Caco-2 (cell line): ENCODE results near the gene FRMD4A. TPM values are rescaled to one million over a fixed set of nuclear protein-coding genes. Genes with fewer than 3 reads are reported as not detected.

Source experiments
- BruUV-seq: library from RNA; stranded (reverse); fragments of 400-500 nt; replicated peaks from 2 replicates; lab custom pipeline; 2021; lab: Mats Ljungman, UMichigan
- CTCF ChIA-PET: fragments of 300-600 bp; sonication (Branson Sonifier 250); formaldehyde crosslinking; loops from one replicate; lab custom pipeline; 2022; ENCODE audit warnings: antibody characterized with exemption; lab: Charles Lee
- POLR2A ChIA-PET: fragments of 300-600 bp; sonication (Branson Sonifier 250); formaldehyde crosslinking; loops from one replicate; lab custom pipeline; 2022; ENCODE audit warnings: antibody characterized with exemption; lab: Charles Lee
- DNase-seq, 2 experiments: peaks; one replicate each; pipeline versions ENCODE4 v3.0.0 to v3.0.0-alpha.2; 2020 to 2022
- H3K27me3 ChIP-seq: replicated peaks from 2 replicates; pipeline ENCODE4 v1.6.0; 2011; ENCODE audit warnings: low read length; ENCODE audit not compliant: control insufficient read depth, insufficient read depth
- H3K36me3 ChIP-seq: 2 replicates; pipeline ENCODE4 v1.5.1; 2011; ENCODE audit warnings: low read length; ENCODE audit not compliant: control insufficient read depth, insufficient read depth
- H3K4me1 ChIP-seq: fragments of 250-450 bp; sonication (Bioruptor Pico); 2 replicates; pipeline ENCODE4 v1.5.1; 2020; ENCODE audit warnings: mild to moderate bottlenecking
- H3K4me3 ChIP-seq: 2 replicates; pipeline ENCODE4 v1.5.1; 2011; ENCODE audit warnings: low read depth, mild to moderate bottlenecking, control low read depth, low read length
- H3K9me3 ChIP-seq: fragments of 250-450 bp; sonication (Bioruptor Pico); 2 replicates; pipeline ENCODE4 v1.5.1; 2020; ENCODE audit warnings: mild to moderate bottlenecking, moderate library complexity
- H3K27ac Mint-ChIP-seq: one replicate; pipeline ENCODE4 v1.8.0; 2022; ENCODE audit warnings: mixed read lengths; ENCODE audit not compliant: unreplicated experiment
- H3K27me3 Mint-ChIP-seq: one replicate; pipeline ENCODE4 v1.8.0; 2022; ENCODE audit warnings: mixed read lengths; ENCODE audit not compliant: insufficient read depth, unreplicated experiment
- H3K36me3 Mint-ChIP-seq: one replicate; pipeline ENCODE4 v1.8.0; 2022; ENCODE audit warnings: mild to moderate bottlenecking, mixed read lengths; ENCODE audit not compliant: insufficient read depth, unreplicated experiment
- H3K4me1 Mint-ChIP-seq: one replicate; pipeline ENCODE4 v1.8.0; 2022; ENCODE audit warnings: low read depth, mixed read lengths; ENCODE audit not compliant: unreplicated experiment
- H3K4me3 Mint-ChIP-seq: one replicate; pipeline ENCODE4 v1.8.0; 2022; ENCODE audit warnings: mild to moderate bottlenecking, moderate library complexity, mixed read lengths; ENCODE audit not compliant: unreplicated experiment
- H3K9me3 Mint-ChIP-seq: one replicate; pipeline ENCODE4 v1.8.0; 2022; ENCODE audit warnings: mixed read lengths; ENCODE audit not compliant: unreplicated experiment
- intact Hi-C: fragments of 100-400 bp; cut with micrococcal nuclease; formaldehyde crosslinking; loops from one replicate; pipeline ENCODE4 v1.10.0; 2022; ENCODE audit not compliant: unreplicated experiment
- total RNA-seq: library from RNA; stranded (reverse); gene quantifications from 2 replicates; pipeline ENCODE4 v1.2.3, GENCODE V29; 2022
- TF ChIP-seq, protein P1 (sequence below), 2 experiments: fragments of 200-600 bp in 1 of 2; IDR thresholded peaks; 1 replicate in 1 of 2; 2 replicates in 1 of 2; pipeline versions ENCODE4 v1.5.1 to v1.8.0; 2011 to 2022; ENCODE audit warnings: antibody characterized with exemption in 1 of 2, control low read depth in 1 of 2, inconsistent platforms in 1 of 2, low read depth in 1 of 2, low read length in 1 of 2, mild to moderate bottlenecking in 1 of 2, moderate library complexity in 1 of 2; ENCODE audit not compliant: insufficient read depth in 1 of 2, severe bottlenecking in 1 of 2, unreplicated experiment in 1 of 2

FRMD4A gene
- total RNA-seq, 1 experiment from 2014 or later = 52.1 TPM

DNA sequence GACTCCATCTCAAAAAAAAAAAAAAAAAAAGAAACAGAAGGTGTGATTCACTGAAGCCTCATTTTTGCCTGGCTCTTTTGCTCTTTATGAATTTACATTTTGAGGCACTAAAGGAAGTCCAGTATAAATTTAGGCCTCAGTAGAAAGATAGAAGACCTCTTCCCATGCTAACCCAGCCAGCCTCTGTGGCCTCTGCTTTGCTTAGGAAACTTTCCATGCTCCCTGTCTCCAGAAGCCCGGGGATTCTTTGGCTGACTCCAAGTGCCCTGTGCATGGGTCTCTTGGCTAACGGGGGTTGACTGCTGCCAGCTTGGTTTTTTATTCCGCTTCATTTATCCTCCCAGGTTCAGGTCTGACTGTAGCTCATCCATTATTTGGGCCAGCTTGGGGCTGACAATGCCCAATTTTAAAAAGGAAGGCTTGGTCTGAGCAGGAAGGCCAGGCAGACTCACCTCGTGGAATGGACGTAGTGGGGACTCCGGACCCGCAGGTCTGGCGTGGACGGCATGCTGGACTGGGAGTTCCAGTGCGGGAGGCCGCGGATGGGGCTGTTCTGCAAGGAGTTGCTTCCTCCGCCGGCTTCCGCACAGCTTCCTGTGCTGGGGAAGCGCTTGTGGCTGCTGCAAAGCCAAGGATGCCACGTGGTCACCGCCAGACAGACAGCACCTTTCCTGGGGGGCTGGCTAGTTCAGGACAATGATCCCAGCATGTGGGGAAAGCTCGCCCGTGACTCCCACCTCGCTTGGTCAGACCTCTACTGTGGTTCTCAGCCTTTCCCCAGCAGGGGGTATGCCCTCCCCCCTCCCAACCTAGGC lies 671.6 kb downstream of the FRMD4A start:
- no TSS peak for BruUV-seq
- H3K9me3 ChIP-seq = no peaks in the 10 kb centered on the region
- H3K4me3 Mint-ChIP-seq = no peak overlapping the region
- peaks cover 7% of the 10 kb centered on the region; the same call in 1 of the 2 replicates for H3K36me3 ChIP-seq
- intact Hi-C loops = no loop called here
- H3K4me1 ChIP-seq = no peaks in the 10 kb centered on the region
- POLR2A ChIA-PET = no interaction called here
- no peaks in the 10 kb centered on the region for H3K27me3 ChIP-seq
- DNase-seq = no peak
- TF ChIP-seq, protein P1, sequence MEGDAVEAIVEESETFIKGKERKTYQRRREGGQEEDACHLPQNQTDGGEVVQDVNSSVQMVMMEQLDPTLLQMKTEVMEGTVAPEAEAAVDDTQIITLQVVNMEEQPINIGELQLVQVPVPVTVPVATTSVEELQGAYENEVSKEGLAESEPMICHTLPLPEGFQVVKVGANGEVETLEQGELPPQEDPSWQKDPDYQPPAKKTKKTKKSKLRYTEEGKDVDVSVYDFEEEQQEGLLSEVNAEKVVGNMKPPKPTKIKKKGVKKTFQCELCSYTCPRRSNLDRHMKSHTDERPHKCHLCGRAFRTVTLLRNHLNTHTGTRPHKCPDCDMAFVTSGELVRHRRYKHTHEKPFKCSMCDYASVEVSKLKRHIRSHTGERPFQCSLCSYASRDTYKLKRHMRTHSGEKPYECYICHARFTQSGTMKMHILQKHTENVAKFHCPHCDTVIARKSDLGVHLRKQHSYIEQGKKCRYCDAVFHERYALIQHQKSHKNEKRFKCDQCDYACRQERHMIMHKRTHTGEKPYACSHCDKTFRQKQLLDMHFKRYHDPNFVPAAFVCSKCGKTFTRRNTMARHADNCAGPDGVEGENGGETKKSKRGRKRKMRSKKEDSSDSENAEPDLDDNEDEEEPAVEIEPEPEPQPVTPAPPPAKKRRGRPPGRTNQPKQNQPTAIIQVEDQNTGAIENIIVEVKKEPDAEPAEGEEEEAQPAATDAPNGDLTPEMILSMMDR (IDR thresholded peaks at IDR 0.05; ENCODE audit: insufficient read depth in 1 of 2, low read depth in 1 of 2, low read length in 1 of 2, severe bottlenecking in 1 of 2, unreplicated experiment in 1 of 2) = no peak
- no peaks in the 10 kb centered on the region for H3K27me3 Mint-ChIP-seq
- peaks cover 85% of the 10 kb centered on the region for H3K36me3 Mint-ChIP-seq
- no peak overlapping the region for H3K4me3 ChIP-seq
- CTCF ChIA-PET = interaction anchor here (1.0 to 1.6 kb wide), 5 partner anchors 18 to 120 kb away, joined by 3 to 4 read pairs (median 3); partner anchors contain the start of gene PRPF18
- H3K9me3 Mint-ChIP-seq = no peaks in the 10 kb centered on the region
- H3K27ac Mint-ChIP-seq = no peak overlapping the region
- H3K4me1 Mint-ChIP-seq = peaks cover 16% of the 10 kb centered on the region

DNA sequence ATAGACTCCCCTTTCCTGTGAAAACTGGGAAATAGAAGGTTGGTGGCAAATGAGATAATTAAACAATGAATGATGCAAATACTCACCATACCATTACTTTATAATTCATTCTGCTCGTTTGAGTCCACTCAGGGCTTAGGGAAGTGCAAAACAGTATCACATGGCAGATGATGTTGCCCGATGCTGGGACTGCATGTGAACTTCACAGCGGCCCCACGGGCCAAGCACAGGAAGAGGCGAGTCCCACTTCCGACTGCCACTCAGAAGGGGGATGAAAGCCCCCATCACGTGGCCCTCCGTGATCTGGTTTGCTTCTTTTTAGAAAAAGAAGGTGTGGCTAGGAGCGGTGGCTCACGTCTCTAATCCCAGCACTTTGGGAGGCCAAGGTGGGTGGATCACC lies 672.5 kb downstream of the FRMD4A start:
- H3K4me1 Mint-ChIP-seq = peaks cover 16% of the 10 kb centered on the region
- intact Hi-C loops = no loop called here
- BruUV-seq = no TSS peak
- DNase-seq = no peak
- H3K9me3 Mint-ChIP-seq = no peaks in the 10 kb centered on the region
- peaks cover 84% of the 10 kb centered on the region for H3K36me3 Mint-ChIP-seq
- H3K27me3 ChIP-seq = no peaks in the 10 kb centered on the region
- TF ChIP-seq, protein P1 (IDR thresholded peaks at IDR 0.05; ENCODE audit: insufficient read depth in 1 of 2, low read depth in 1 of 2, low read length in 1 of 2, severe bottlenecking in 1 of 2, unreplicated experiment in 1 of 2) = no peak
- no peak overlapping the region for H3K4me3 ChIP-seq
- no peaks in the 10 kb centered on the region for H3K27me3 Mint-ChIP-seq
- no peak overlapping the region for H3K27ac Mint-ChIP-seq
- no peak overlapping the region for H3K4me3 Mint-ChIP-seq
- no peaks in the 10 kb centered on the region for H3K9me3 ChIP-seq
- H3K4me1 ChIP-seq = no peaks in the 10 kb centered on the region
- ChIA-PET POLR2A (no interaction called here), CTCF (no interaction called here)
- H3K36me3 ChIP-seq = peaks cover 10% of the 10 kb centered on the region

DNA sequence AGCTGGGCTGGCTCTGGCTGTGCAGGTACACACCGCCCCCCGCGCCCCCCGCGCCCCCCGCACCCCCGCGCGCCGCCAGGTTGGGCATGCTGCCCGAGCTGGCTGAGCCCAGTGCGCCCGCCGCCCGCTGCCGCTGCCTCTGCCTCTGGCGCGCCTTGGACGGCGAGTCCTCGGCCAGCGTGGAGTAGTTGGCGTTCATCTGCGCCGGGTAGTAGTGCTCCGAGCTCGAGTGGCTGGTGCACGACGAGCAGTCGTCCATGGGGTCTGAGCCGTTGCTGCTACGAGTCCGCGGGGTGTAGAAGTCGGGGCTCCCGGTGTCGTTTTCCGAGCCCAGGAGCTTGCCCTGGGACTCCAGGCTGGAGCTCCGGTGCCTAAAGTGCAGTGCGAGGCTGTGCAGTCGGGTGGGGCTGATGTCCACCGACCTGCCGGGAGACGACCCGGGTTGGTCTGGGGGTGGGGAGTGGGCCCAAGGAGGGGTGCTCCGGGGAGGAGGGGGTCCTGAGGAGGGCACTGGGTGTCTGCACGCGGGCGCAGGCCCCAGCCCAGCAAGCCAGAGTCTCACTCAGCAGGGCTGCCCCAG lies 673.5 kb downstream of the FRMD4A start:
- Histone ChIP-seq H3K4me3 (no peak overlapping the region), H3K4me1 (no peaks in the 10 kb centered on the region), H3K36me3 (peaks cover 10% of the 10 kb centered on the region), H3K9me3 (no peaks in the 10 kb centered on the region), H3K27me3 (no peaks in the 10 kb centered on the region)
- H3K9me3 Mint-ChIP-seq = no peaks in the 10 kb centered on the region
- no peaks in the 10 kb centered on the region for H3K27me3 Mint-ChIP-seq
- H3K27ac Mint-ChIP-seq = no peak overlapping the region
- ChIA-PET POLR2A (no interaction called here), CTCF (no interaction called here)
- peaks cover 16% of the 10 kb centered on the region for H3K4me1 Mint-ChIP-seq
- no TSS peak for BruUV-seq
- TF ChIP-seq, protein P1 (IDR thresholded peaks at IDR 0.05; ENCODE audit: insufficient read depth in 1 of 2, low read depth in 1 of 2, low read length in 1 of 2, severe bottlenecking in 1 of 2, unreplicated experiment in 1 of 2) = no peak
- DNase-seq = no peak
- H3K36me3 Mint-ChIP-seq = peaks cover 82% of the 10 kb centered on the region
- no peak overlapping the region for H3K4me3 Mint-ChIP-seq
- intact Hi-C loops = no loop called here
